NT2/D1 (cell line): ENCODE data around the gene ATIC.

Experiments used
- DNase-seq: peaks from one replicate; pipeline ENCODE4 v3.0.0-alpha.2; 2011; ENCODE audit warnings: low read depth, low spot score
- H3K27me3 ChIP-seq: 2 replicates; pipeline ENCODE4 v1.6.0; 2011; ENCODE audit warnings: mild to moderate bottlenecking; ENCODE audit not compliant: insufficient read length, insufficient read depth
- H3K36me3 ChIP-seq: 2 replicates; pipeline ENCODE4 v1.6.1; 2011; ENCODE audit warnings: mild to moderate bottlenecking, low read length, mixed read lengths; ENCODE audit not compliant: insufficient read depth, insufficient read length
- H3K4me1 ChIP-seq: 2 replicates; pipeline ENCODE4 v1.5.1; 2011; ENCODE audit not compliant: insufficient read depth, insufficient read length
- H3K4me3 ChIP-seq: 2 replicates; pipeline ENCODE4 v1.5.1; 2011; ENCODE audit warnings: low read depth; ENCODE audit not compliant: insufficient read length
- H3K9ac ChIP-seq: 2 replicates; pipeline ENCODE4 v1.6.0; 2011; ENCODE audit warnings: low read depth; ENCODE audit not compliant: insufficient read length
- H3K9me3 ChIP-seq: 2 replicates; pipeline ENCODE4 v1.5.1; 2011; ENCODE audit warnings: mild to moderate bottlenecking, low read length; ENCODE audit not compliant: insufficient read depth
- SUZ12 ChIP-seq: IDR thresholded peaks from 2 replicates; pipeline ENCODE4 v1.6.1; 2011; ENCODE audit not compliant: insufficient read length, insufficient read depth; ENCODE audit errors: extremely low read depth
- YY1 ChIP-seq: IDR thresholded peaks from 2 replicates; pipeline ENCODE4 v1.6.1; 2011; ENCODE audit not compliant: insufficient read length, insufficient read depth
- ZNF274 ChIP-seq: IDR thresholded peaks from 2 replicates; pipeline ENCODE4 v1.6.1; 2011; ENCODE audit warnings: mild to moderate bottlenecking, low read depth, low read length

Gene ATIC

DNA sequence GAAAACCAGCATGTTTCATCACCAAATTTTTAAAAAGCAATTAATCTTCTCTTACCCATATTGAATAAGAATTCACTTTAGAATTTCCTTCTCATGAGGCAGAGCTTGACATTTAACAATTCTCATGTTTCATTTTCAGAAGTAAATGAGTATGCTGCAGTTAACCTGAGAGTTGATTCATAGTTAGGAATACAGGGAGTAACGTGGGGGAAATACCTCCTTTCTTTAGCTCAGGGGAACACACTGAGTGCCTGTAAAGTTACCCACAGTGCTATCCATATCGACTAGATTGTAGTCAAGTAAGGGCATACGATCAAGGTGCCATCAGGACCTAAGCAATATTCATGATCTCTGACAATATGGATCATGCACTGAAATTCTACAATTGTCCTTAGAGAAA lies 38.9 kb upstream of the ATIC start:
- no peak for TF ChIP-seq ZNF274
- DNase-seq: no peak

DNA sequence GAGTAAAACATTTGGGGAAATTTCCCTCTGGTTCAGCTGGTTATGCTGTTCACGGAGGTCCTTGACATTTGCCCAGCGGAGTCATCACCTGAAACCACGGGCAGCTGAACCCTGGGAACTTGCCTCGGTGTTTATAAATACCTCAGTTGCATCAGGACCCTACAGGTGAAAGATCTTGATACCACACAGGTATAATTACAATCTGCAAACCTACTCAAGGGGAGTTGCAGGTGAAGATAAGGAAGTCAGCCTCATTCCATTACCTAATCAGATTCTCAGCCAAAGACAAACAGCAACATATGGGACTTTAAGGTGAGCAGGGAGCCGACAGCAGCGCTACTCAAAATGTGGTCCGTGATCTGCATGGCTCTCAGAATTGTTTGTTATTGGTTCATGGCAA lies 37.0 kb upstream of the ATIC start:
- no peak overlapping the region for H3K9ac ChIP-seq
- TF ChIP-seq YY1 (no peak), SUZ12 (no peak), ZNF274 (no peak)
- no peaks in the 10 kb centered on the region for H3K27me3 ChIP-seq
- DNase-seq: no peak
- no peaks in the 10 kb centered on the region for H3K36me3 ChIP-seq
- no peaks in the 10 kb centered on the region for H3K9me3 ChIP-seq
- H3K4me3 ChIP-seq: no peak overlapping the region
- no peaks in the 10 kb centered on the region for H3K4me1 ChIP-seq

More for the DNA sequence above, 38.9 kb upstream of the ATIC start:
- Histone ChIP-seq H3K4me3 (no peak overlapping the region), H3K27me3 (no peaks in the 10 kb centered on the region), H3K9me3 (no peaks in the 10 kb centered on the region), H3K9ac (no peak overlapping the region), H3K36me3 (no peaks in the 10 kb centered on the region), H3K4me1 (no peaks in the 10 kb centered on the region)

DNA sequence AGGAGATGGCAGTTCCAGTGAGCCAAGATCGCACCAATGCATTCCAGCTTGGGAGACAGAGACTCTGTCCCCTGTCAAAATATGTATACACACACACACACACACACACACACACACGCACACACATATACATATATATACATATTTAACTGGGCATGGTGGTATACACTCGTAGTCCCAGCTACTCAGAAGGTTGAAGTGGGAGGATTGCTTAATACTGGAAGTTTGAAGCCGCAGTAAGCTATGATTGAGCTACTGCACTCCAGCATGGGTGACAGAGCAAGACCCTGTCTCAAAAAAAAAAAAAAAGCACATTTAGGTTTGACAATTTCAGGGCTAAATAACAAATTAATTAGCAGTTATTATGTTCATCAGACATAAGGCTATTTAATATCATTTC lies 36.0 kb upstream of the ATIC start:
- Histone ChIP-seq H3K27me3 (no peaks in the 10 kb centered on the region), H3K4me3 (no peak overlapping the region), H3K9ac (no peak overlapping the region), H3K36me3 (no peaks in the 10 kb centered on the region), H3K9me3 (no peaks in the 10 kb centered on the region), H3K4me1 (no peaks in the 10 kb centered on the region)
- TF ChIP-seq SUZ12 (no peak), ZNF274 (no peak), YY1 (no peak)
- no peak for DNase-seq

DNA sequence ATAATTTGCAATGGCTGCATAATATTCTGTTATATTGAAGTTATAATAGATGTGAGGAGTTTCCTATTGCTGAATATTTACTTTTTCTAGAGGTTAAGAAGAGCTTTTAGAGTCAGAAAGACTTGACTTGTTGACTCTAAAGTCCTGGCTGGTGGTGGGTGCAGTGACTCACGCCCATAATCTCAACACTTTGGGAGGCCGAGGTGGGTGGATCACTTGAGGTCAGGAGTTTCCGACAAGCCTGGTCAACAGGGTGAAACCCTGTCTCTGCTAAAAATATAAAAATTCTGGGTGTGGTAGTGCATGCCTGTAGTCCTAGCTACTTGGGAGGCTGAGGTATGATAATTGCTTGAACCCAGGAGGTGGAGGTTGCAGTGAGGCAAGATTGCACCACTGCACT lies 33.9 kb upstream of the ATIC start:
- no peak for TF ChIP-seq ZNF274
- no peak for TF ChIP-seq YY1
- TF ChIP-seq SUZ12: no peak
- no peaks in the 10 kb centered on the region for H3K36me3 ChIP-seq
- no peak overlapping the region for H3K9ac ChIP-seq
- no peaks in the 10 kb centered on the region for H3K27me3 ChIP-seq
- H3K9me3 ChIP-seq: no peaks in the 10 kb centered on the region
- no peak for DNase-seq
- H3K4me3 ChIP-seq: no peak overlapping the region
- H3K4me1 ChIP-seq: no peaks in the 10 kb centered on the region

DNA sequence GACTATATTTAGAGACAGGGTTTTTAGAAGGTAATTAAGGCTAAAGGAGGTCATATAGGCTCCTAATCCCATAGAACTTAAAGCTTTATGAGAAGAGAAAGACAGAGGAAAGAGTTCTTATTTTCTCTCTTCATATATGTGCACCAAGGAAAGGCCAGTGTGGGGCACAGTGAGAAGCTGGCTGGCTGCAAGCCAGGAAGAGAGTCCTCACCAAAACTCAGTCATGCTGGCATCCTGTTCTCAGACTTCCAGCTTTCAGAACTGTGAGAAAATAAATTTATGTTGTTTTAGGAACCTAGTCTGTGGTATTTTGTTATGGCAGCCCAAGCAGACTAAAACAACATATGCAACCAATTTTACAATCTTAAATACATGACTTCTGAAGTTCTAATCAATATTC lies 31.5 kb upstream of the ATIC start:
- H3K9ac ChIP-seq: no peak overlapping the region
- DNase-seq: no peak
- H3K27me3 ChIP-seq: no peaks in the 10 kb centered on the region
- H3K9me3 ChIP-seq: no peaks in the 10 kb centered on the region
- no peak overlapping the region for H3K4me3 ChIP-seq
- TF ChIP-seq SUZ12 (no peak), ZNF274 (no peak), YY1 (no peak)
- H3K36me3 ChIP-seq: no peaks in the 10 kb centered on the region
- H3K4me1 ChIP-seq: no peaks in the 10 kb centered on the region

DNA sequence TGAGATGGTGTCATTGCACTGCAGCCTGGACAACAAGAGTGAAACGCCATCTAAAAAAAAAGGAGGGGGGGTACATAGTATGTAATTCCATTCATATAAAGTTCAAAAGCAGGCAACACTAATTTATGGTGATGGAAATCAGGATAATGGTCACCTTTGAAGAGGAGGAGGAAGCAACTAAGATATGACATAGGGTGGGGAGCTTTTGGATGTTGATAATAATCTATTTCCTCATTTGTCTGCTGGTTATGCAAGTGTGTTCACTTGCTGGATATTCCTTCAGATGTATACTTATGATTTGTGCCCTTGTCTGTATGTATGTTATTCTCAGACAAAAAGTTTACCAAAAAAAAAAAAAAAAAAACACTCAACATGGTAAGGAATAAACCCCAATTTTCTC lies 28.6 kb upstream of the ATIC start:
- no peaks in the 10 kb centered on the region for H3K9me3 ChIP-seq
- no peaks in the 10 kb centered on the region for H3K4me1 ChIP-seq
- H3K36me3 ChIP-seq: no peaks in the 10 kb centered on the region
- no peak for DNase-seq
- H3K4me3 ChIP-seq: no peak overlapping the region
- H3K9ac ChIP-seq: no peak overlapping the region
- no peaks in the 10 kb centered on the region for H3K27me3 ChIP-seq
- TF ChIP-seq YY1 (no peak), SUZ12 (no peak), ZNF274 (no peak)

DNA sequence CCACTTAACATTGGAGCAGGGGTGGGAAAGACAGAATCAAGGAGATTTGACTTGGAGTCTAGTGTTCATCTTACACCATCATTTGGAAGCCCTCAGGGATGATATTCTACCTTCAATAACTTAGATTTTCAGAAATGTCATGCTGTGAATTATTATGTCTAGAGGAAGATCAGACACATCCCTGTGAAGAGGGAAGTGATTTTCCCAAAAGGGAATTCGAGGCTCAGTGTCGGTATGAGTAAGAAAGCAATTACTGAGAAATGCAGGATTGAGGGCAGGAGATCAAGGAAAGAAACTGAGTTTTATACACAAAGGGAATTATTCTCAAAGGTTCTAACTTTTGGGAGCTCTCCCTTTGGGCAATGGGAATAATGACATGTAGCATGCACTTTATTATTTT lies 25.6 kb upstream of the ATIC start:
- no peak for DNase-seq
- no peak for TF ChIP-seq ZNF274
- TF ChIP-seq YY1: no peak
- no peak for TF ChIP-seq SUZ12
- no peaks in the 10 kb centered on the region for H3K4me1 ChIP-seq
- H3K9ac ChIP-seq: no peak overlapping the region
- H3K27me3 ChIP-seq: no peaks in the 10 kb centered on the region
- no peaks in the 10 kb centered on the region for H3K9me3 ChIP-seq
- no peak overlapping the region for H3K4me3 ChIP-seq
- H3K36me3 ChIP-seq: no peaks in the 10 kb centered on the region
